Right cardiac atrium (tissue), 5 donors: ENCODE results near the gene ORAI3. TPM values are rescaled to one million over a fixed set of nuclear protein-coding genes. Genes with fewer than 3 reads are reported as not detected.

Experiments used
- ATAC-seq, 2 donors: fragments of 200-7000 bp; cut with Tn5 transposase; one replicate each; pipeline versions ENCODE4 v1.8.0 to v1.9.1; 2020; ENCODE audit warnings: moderate library complexity in 2 of 2, mild to moderate bottlenecking in 1 of 2
- DNase-seq, 3 donors: peaks; one replicate each; pipeline ENCODE4 v3.0.0-alpha.2; 2020
- H3K27ac ChIP-seq: one replicate; pipeline ENCODE4 v1.5.1; 2013; ENCODE audit warnings: mild to moderate bottlenecking, low read length, control low read depth, moderate library complexity
- H3K27me3 ChIP-seq: one replicate; pipeline ENCODE4 v1.6.1; 2013; ENCODE audit not compliant: control insufficient read depth, insufficient read depth
- H3K4me1 ChIP-seq: one replicate; pipeline ENCODE4 v1.6.1; 2013; ENCODE audit warnings: low read length; ENCODE audit not compliant: control insufficient read depth, insufficient read depth
- H3K4me3 ChIP-seq: one replicate; pipeline ENCODE4 v1.5.1; 2013; ENCODE audit warnings: low read length, control low read depth
- H3K9me3 ChIP-seq: one replicate; pipeline ENCODE4 v1.6.1; 2013; ENCODE audit warnings: low read length; ENCODE audit not compliant: control insufficient read depth
- WGBS: extraction: QIAGEN DNeasy Blood & Tissue Kit; methylation state at CpG from one replicate; pipeline ENCODE4 v1.1.7; 2013; 5-methylcytosine and 5-hydroxymethylcytosine counted together
- intact Hi-C, 4 donors: fragments of 100-400 bp; cut with DNase I; formaldehyde crosslinking; loops; one replicate each; pipeline versions ENCODE4 v1.11.0 to v1.14.0; 2022 to 2023
- polyA plus RNA-seq: library from polyadenylated mRNA; stranded (reverse); fragments of 200-250 nt; gene quantifications from one replicate; pipeline ENCODE4 v1.2.3, GENCODE V29; 2013
- total RNA-seq, 4 donors: library from RNA; stranded (reverse); fragmentation: NEBNext Ultra II Directional; extraction: Animal tissue kit (Norgen Biotek cat#: 25700); gene quantifications; one replicate each; pipeline ENCODE4 v1.2.1, GENCODE V29; 2021
- donor health status: healthy with polysubstance abuse.
- donor health status: DM: no; HTN: yes; CAD: no.
- donor health status: DM: no; HTN: no; CAD: no.
- donor health status: DM: no; HTN: yes; CAD: no; lungs with severe emphysema.
- donor health status: DM: yes; HTN: yes; CAD: no.

The ORAI3 gene
- total and polyA plus RNA-seq, 5 donors: 11.8 to 15.5 (median 13.6) TPM

GRCh38 chr16:31002250-31002700 lies 53.4 kb downstream of the ORAI3 start:
- Histone ChIP-seq H3K27me3 (no peaks in the 10 kb centered on the region), H3K4me1 (no peaks in the 10 kb centered on the region), H3K4me3 (no peak overlapping the region), H3K9me3 (no peaks in the 10 kb centered on the region), H3K27ac (no peak overlapping the region)
- peak in 2 of 3 donors; percentile 24 to 39 for DNase-seq
- intact Hi-C loops: no loop called here
- WGBS: 64% methylated on average over 10 of the region's 10 CpGs
- no peak for ATAC-seq

GRCh38 chr16:31002862-31003341 lies 54.0 kb downstream of the ORAI3 start:
- H3K4me3 ChIP-seq: no peak overlapping the region
- DNase-seq: peak in 2 of 3 donors; percentile 13 to 31
- H3K27me3 ChIP-seq: no peaks in the 10 kb centered on the region
- H3K9me3 ChIP-seq: no peaks in the 10 kb centered on the region
- H3K27ac ChIP-seq: no peak overlapping the region
- WGBS: 82% methylated on average over 9 of the region's 9 CpGs
- H3K4me1 ChIP-seq: no peaks in the 10 kb centered on the region
- intact Hi-C loops: no loop called here
- ATAC-seq: no peak

GRCh38 chr16:31003744-31004143 lies 54.9 kb downstream of the ORAI3 start:
- Histone ChIP-seq H3K27me3 (no peaks in the 10 kb centered on the region), H3K4me3 (no peak overlapping the region), H3K4me1 (no peaks in the 10 kb centered on the region), H3K27ac (no peak overlapping the region), H3K9me3 (no peaks in the 10 kb centered on the region)
- intact Hi-C loops: no loop called here
- DNase-seq (peak in 1 of 3 donors; percentile 11), ATAC-seq (no peak)
- 88% methylated on average over 6 of the region's 6 CpGs for WGBS

Other genes with a start within 250 kb of the ORAI3 start
- 10 to 100 TPM; 43.5 to 61.2 (median 46.4) TPM for gene SRCAP, start 249.9 kb upstream of the ORAI3 start, total RNA-seq
- gene SRCAP, start 249.9 kb upstream of the ORAI3 start, polyA plus RNA-seq: 27.6 TPM
- gene PHKG2, start 200.6 kb upstream of the ORAI3 start, total RNA-seq: 10 to 100 TPM; 17.3 to 22.2 (median 18.7) TPM
- gene PHKG2, start 200.6 kb upstream of the ORAI3 start, polyA plus RNA-seq: 23.6 TPM
- 1 to 10 TPM in 2 of 4 donors, under 1 TPM in 2; 0.51 to 1.5 (median 0.92) TPM for gene CFAP119, start 187.0 kb upstream of the ORAI3 start, total RNA-seq
- 0.95 TPM for gene CFAP119, start 187.0 kb upstream of the ORAI3 start, polyA plus RNA-seq
- 10 to 100 TPM; 46.6 to 64.9 (median 49.8) TPM for gene RNF40, start 186.7 kb upstream of the ORAI3 start, total RNA-seq
- gene RNF40, start 186.7 kb upstream of the ORAI3 start, polyA plus RNA-seq: 36.1 TPM
- 10 to 100 TPM; 22.9 to 25.1 (median 24.8) TPM for gene ZNF629, start 161.9 kb upstream of the ORAI3 start, total RNA-seq
- 15.2 TPM for gene ZNF629, start 161.9 kb upstream of the ORAI3 start, polyA plus RNA-seq
- 10 to 100 TPM; 20.6 to 31.7 (median 26.3) TPM for gene BCL7C, start 55.0 kb upstream of the ORAI3 start, total RNA-seq
- 29.5 TPM for gene BCL7C, start 55.0 kb upstream of the ORAI3 start, polyA plus RNA-seq
- 1 to 10 TPM; 7.4 to 9.8 (median 9.1) TPM for gene CTF1, start 52.5 kb upstream of the ORAI3 start, total RNA-seq
- 13.1 TPM for gene CTF1, start 52.5 kb upstream of the ORAI3 start, polyA plus RNA-seq
- gene FBXL19, start 25.5 kb upstream of the ORAI3 start, total RNA-seq: 1 to 10 TPM; 5.1 to 8.4 (median 6.6) TPM
- 8.3 TPM for gene FBXL19, start 25.5 kb upstream of the ORAI3 start, polyA plus RNA-seq
- gene SETD1A, start 8.7 kb downstream of the ORAI3 start, total RNA-seq: 10 to 100 TPM in 3 of 4 donors, 1 to 10 TPM in 1; 9.7 to 11.6 (median 10.2) TPM
- 9.6 TPM for gene SETD1A, start 8.7 kb downstream of the ORAI3 start, polyA plus RNA-seq
- gene HSD3B7, start 36.1 kb downstream of the ORAI3 start, total RNA-seq: 1 to 10 TPM; 4.1 to 7.4 (median 5.6) TPM
- gene HSD3B7, start 36.1 kb downstream of the ORAI3 start, polyA plus RNA-seq: 6.8 TPM
- 1 to 10 TPM; 1.6 to 2.1 (median 1.8) TPM for gene STX1B, start 61.6 kb downstream of the ORAI3 start, total RNA-seq
- 0.66 TPM for gene STX1B, start 61.6 kb downstream of the ORAI3 start, polyA plus RNA-seq
- gene STX4, start 84.5 kb downstream of the ORAI3 start, total RNA-seq: 10 to 100 TPM; 39.6 to 51.3 (median 45.0) TPM
- 47.3 TPM for gene STX4, start 84.5 kb downstream of the ORAI3 start, polyA plus RNA-seq
- 1 to 10 TPM; 4.6 to 6.6 (median 4.9) TPM for gene ZNF668, start 125.2 kb downstream of the ORAI3 start, total RNA-seq
- gene ZNF668, start 125.2 kb downstream of the ORAI3 start, polyA plus RNA-seq: 5.7 TPM
- 10 to 100 TPM in 1 of 4 donors, 1 to 10 TPM in 3; 7.8 to 10.3 (median 9.3) TPM for gene ZNF646, start 125.4 kb downstream of the ORAI3 start, total RNA-seq
- 6.4 TPM for gene ZNF646, start 125.4 kb downstream of the ORAI3 start, polyA plus RNA-seq
- gene PRSS53, start 139.9 kb downstream of the ORAI3 start, total RNA-seq: 1 to 10 TPM in 2 of 4 donors, under 1 TPM in 2; 0.36 to 1.5 (median 0.88) TPM
- gene PRSS53, start 139.9 kb downstream of the ORAI3 start, polyA plus RNA-seq: 0.79 TPM
- 10 to 100 TPM; 40.8 to 56.0 (median 47.1) TPM for gene VKORC1, start 145.7 kb downstream of the ORAI3 start, total RNA-seq
- 68.0 TPM for gene VKORC1, start 145.7 kb downstream of the ORAI3 start, polyA plus RNA-seq
- 10 to 100 TPM; 43.8 to 50.8 (median 48.3) TPM for gene BCKDK, start 159.3 kb downstream of the ORAI3 start, total RNA-seq
- gene BCKDK, start 159.3 kb downstream of the ORAI3 start, polyA plus RNA-seq: 42.2 TPM
- gene KAT8, start 168.6 kb downstream of the ORAI3 start, total RNA-seq: 10 to 100 TPM; 72.3 to 76.4 (median 75.2) TPM
- 77.0 TPM for gene KAT8, start 168.6 kb downstream of the ORAI3 start, polyA plus RNA-seq
- gene PRSS8, start 186.7 kb downstream of the ORAI3 start, total RNA-seq: under 1 TPM in 2 of 4 donors, not detected in 2; 0.15 to 0.40 TPM
- gene PRSS8, start 186.7 kb downstream of the ORAI3 start, polyA plus RNA-seq: 0.41 TPM
- 1 to 10 TPM; 1.3 to 2.2 (median 1.8) TPM for gene PRSS36, start 201.0 kb downstream of the ORAI3 start, total RNA-seq
- gene PRSS36, start 201.0 kb downstream of the ORAI3 start, polyA plus RNA-seq: 1.1 TPM
- 100 to 1,000 TPM; 112 to 172 (median 138) TPM for gene FUS, start 231.1 kb downstream of the ORAI3 start, total RNA-seq
- 153 TPM for gene FUS, start 231.1 kb downstream of the ORAI3 start, polyA plus RNA-seq